ENCODE measurements around the gene CSHL1. TPM values are rescaled to one million over a fixed set of nuclear protein-coding genes. Genes with fewer than 3 reads are reported as not detected.
"Not testable (repeated sequence)": the region's sequence is repeated elsewhere in the genome, so short reads cannot be mapped to it uniquely, and the experiment has no call there.

Gene CSHL1
- total RNA-seq, 1 donor from 2014 or later = not detected

- H3K27me3 Mint-ChIP-seq (ENCODE audit: low read depth) = peaks cover 35% of the 10 kb centered on the region
- not testable (repeated sequence) for H3K9me3 Mint-ChIP-seq (ENCODE audit: low read depth); H3K4me3 Mint-ChIP-seq (ENCODE audit: unreplicated experiment); DNase-seq (ENCODE audit: low spot score); H3K36me3 Mint-ChIP-seq (ENCODE audit: low read depth); H3K27ac Mint-ChIP-seq (ENCODE audit: unreplicated experiment); H3K4me1 Mint-ChIP-seq (ENCODE audit: low read depth)
- peak; percentile 77 for TF ChIP-seq CTCF (IDR thresholded peaks at IDR 0.05)
These were observed 7.3 kb downstream of the CSHL1 start for GRCh38 chr17:63903787-63904201.

GRCh38 chr17:63901971-63902370, 9.1 kb downstream of the CSHL1 start:
- H3K9me3 Mint-ChIP-seq (ENCODE audit: low read depth); H3K27ac Mint-ChIP-seq (ENCODE audit: unreplicated experiment); H3K4me1 Mint-ChIP-seq (ENCODE audit: low read depth); H3K4me3 Mint-ChIP-seq (ENCODE audit: unreplicated experiment); DNase-seq (ENCODE audit: low spot score); H3K36me3 Mint-ChIP-seq (ENCODE audit: low read depth): not testable (repeated sequence)
- peaks cover 22% of the 10 kb centered on the region for H3K27me3 Mint-ChIP-seq (ENCODE audit: low read depth)

- H3K4me1 Mint-ChIP-seq (ENCODE audit: low read depth); H3K9me3 Mint-ChIP-seq (ENCODE audit: low read depth); H3K4me3 Mint-ChIP-seq (ENCODE audit: unreplicated experiment); H3K27ac Mint-ChIP-seq (ENCODE audit: unreplicated experiment); H3K36me3 Mint-ChIP-seq (ENCODE audit: low read depth): not testable (repeated sequence)
- DNase-seq (ENCODE audit: low spot score) = peak; percentile 61
- peaks cover 22% of the 10 kb centered on the region for H3K27me3 Mint-ChIP-seq (ENCODE audit: low read depth)
These were observed 11.9 kb downstream of the CSHL1 start for GRCh38 chr17:63898899-63899798.

- not testable (repeated sequence) for H3K9me3 Mint-ChIP-seq (ENCODE audit: low read depth); H3K4me3 Mint-ChIP-seq (ENCODE audit: unreplicated experiment); H3K36me3 Mint-ChIP-seq (ENCODE audit: low read depth); H3K4me1 Mint-ChIP-seq (ENCODE audit: low read depth); H3K27ac Mint-ChIP-seq (ENCODE audit: unreplicated experiment)
- H3K27me3 Mint-ChIP-seq (ENCODE audit: low read depth) = peaks cover 32% of the 10 kb centered on the region
- DNase-seq (ENCODE audit: low spot score) = peak; percentile 24
These were observed 14.3 kb downstream of the CSHL1 start, which contains the start of gene CSH1 for GRCh38 chr17:63896524-63897354. Gene CSH1 (minus strand): TSS chr17:63896574. CDS start chr17:63896511, 63 bp downstream.

- peak; percentile 21 for DNase-seq (ENCODE audit: low spot score)
- H3K27me3 Mint-ChIP-seq (ENCODE audit: low read depth) = peaks cover 27% of the 10 kb centered on the region
- H3K27ac Mint-ChIP-seq (ENCODE audit: unreplicated experiment); H3K36me3 Mint-ChIP-seq (ENCODE audit: low read depth); H3K4me3 Mint-ChIP-seq (ENCODE audit: unreplicated experiment); H3K4me1 Mint-ChIP-seq (ENCODE audit: low read depth); H3K9me3 Mint-ChIP-seq (ENCODE audit: low read depth): not testable (repeated sequence)
These were observed 16.2 kb downstream of the CSHL1 start for GRCh38 chr17:63894821-63895220.

GRCh38 chr17:63894021-63894420, 17.0 kb downstream of the CSHL1 start:
- DNase-seq (ENCODE audit: low spot score); H3K36me3 Mint-ChIP-seq (ENCODE audit: low read depth); H3K4me1 Mint-ChIP-seq (ENCODE audit: low read depth); H3K27ac Mint-ChIP-seq (ENCODE audit: unreplicated experiment); H3K4me3 Mint-ChIP-seq (ENCODE audit: unreplicated experiment); H3K9me3 Mint-ChIP-seq (ENCODE audit: low read depth): not testable (repeated sequence)
- H3K27me3 Mint-ChIP-seq (ENCODE audit: low read depth) = peaks cover 27% of the 10 kb centered on the region

GRCh38 chr17:63892316-63893037, 18.6 kb downstream of the CSHL1 start:
- H3K4me1 Mint-ChIP-seq (ENCODE audit: low read depth); H3K4me3 Mint-ChIP-seq (ENCODE audit: unreplicated experiment); H3K9me3 Mint-ChIP-seq (ENCODE audit: low read depth); H3K27ac Mint-ChIP-seq (ENCODE audit: unreplicated experiment); H3K36me3 Mint-ChIP-seq (ENCODE audit: low read depth); DNase-seq (ENCODE audit: low spot score): not testable (repeated sequence)
- peaks cover 31% of the 10 kb centered on the region for H3K27me3 Mint-ChIP-seq (ENCODE audit: low read depth)
- TF ChIP-seq CTCF (IDR thresholded peaks at IDR 0.05) = peak; percentile 56
